ENCODE measurements around the gene NPVF.

The NPVF gene, protein sequence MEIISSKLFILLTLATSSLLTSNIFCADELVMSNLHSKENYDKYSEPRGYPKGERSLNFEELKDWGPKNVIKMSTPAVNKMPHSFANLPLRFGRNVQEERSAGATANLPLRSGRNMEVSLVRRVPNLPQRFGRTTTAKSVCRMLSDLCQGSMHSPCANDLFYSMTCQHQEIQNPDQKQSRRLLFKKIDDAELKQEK

GRCh38 chr7:25228386-25228785 is at the start of gene NPVF:
Gene NPVF (minus strand): TSS chr7:25228486. CDS start chr7:25228439, 47 bp downstream.
- in situ Hi-C loops (cut with HindIII; ENCODE audit: low sequenced_read_pairs), result no loop called here

- in situ Hi-C loops (cut with HindIII; ENCODE audit: low sequenced_read_pairs), result no loop called here
These were observed 44.0 kb upstream of the NPVF start for GRCh38 chr7:25272265-25272664.

- in situ Hi-C loops (cut with HindIII; ENCODE audit: low sequenced_read_pairs), result no loop called here
These were observed 35.1 kb upstream of the NPVF start for GRCh38 chr7:25263337-25263736.

DNA sequence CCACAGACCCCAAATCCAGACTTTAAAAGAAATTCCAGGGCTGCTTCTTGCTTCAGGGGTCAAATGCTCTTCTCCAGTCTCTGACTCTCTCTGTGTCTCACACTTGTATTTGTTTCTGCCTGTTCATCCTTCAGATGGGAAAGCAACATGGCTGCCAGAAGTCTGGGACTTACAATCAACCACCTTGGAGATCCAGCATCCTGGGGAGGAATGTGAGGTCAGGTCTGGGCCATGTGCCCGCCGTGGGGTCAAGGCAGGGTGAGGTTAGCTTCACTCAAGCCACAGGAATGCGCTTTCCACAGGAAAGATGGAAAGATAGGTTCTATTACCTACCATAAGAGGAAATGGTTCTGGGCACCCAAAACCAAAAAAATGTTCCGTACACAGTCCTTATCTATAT is 34.3 kb upstream of the NPVF start:
- in situ Hi-C loops (cut with HindIII; ENCODE audit: low sequenced_read_pairs), result no loop called here

DNA sequence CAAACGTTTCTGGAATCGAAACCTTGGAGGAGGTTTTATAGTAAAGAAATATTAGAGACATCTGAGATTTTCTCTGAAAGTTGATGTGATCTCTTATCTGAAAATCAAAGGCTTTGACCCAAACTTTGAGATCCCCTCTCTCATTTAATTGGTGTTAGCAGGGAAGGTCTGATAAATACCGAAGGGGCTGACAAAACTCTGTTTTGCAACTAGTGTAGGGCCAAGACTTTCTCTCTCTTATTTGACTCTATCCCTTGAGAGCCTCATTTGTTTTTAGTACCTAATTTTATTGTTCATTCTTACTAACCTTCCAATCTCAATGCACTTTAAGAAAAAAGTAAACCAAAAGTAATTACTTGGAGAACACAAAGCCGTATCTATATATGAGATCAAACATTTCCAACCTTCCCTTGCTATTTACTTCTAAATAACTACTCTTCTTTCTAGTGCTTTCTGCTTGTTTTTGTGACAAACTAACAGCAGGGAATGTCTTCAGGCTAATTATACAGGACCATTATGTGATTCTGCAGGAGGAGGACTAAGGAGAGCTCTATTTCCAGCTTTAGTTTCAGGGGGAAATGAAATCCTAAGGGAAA is 33.4 kb upstream of the NPVF start:
- in situ Hi-C loops (cut with HindIII; ENCODE audit: low sequenced_read_pairs), result no loop called here

DNA sequence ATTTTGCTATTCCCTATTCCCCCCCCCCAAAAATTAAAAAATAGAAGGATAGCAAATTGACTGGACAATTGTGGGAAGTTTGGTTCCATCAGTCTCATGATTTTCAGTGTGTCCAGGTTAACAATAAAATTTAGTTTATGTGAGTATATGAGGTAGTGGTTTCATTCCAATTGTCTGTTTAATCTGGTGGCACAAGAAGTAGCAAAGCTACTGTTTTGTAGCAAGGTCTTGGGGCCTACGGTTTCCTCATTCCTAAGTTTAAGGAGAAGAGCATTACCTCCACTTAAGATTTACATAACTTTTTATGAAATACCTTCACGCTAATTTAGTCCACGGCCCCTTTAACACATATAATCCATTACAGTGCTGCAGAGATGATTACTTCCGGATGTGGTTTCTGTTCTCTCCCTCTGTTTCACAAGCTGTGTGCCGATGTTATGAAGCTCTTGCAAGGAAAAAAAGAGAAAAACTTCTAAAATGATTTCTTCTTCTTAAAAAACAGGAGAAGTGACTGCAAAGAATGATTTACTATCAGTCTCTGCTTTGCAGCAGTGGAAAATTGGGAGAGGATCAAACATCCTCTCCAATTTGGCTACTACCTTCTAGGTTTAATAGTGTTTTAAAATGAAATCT is 32.7 kb upstream of the NPVF start:
- in situ Hi-C loops (cut with HindIII; ENCODE audit: low sequenced_read_pairs), result no loop called here

- in situ Hi-C loops (cut with HindIII; ENCODE audit: low sequenced_read_pairs), result no loop called here
These were observed 31.4 kb upstream of the NPVF start for GRCh38 chr7:25259487-25260243.

- in situ Hi-C loops (cut with HindIII; ENCODE audit: low sequenced_read_pairs), result no loop called here
These were observed 28.1 kb upstream of the NPVF start for GRCh38 chr7:25256333-25256819.

DNA sequence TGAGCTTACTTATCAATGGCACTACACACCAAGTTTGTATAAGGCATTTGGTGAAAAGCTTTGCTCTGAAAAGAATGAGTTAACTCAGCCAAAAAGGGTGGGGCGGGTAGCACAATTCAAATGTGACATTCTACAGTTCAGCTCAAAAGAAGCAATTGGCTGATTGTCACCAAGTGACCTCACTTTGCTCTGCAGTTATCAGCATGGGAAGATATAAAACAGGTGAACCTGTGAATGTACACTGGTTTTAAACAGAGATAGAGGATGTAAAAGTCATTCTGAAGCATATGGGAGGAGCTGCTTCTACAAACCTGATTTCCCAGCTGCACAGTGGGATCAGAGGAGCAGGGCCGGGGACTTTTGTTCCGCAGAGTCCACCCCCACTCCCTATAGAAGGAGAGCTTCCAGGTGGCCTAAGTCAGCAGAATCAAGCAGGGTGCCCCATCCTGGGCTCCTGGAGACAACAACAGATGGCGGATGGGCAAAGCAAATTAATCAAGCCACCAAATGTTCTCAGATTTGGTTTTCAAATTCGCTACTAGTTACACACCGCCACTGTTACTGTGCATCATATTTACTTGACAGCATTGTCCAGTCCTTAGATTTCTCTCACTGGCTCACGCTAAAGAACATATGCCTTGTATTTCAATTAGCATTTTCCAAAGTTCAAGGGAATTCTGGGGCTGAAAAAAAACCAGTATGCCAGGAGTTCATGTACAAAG is 27.5 kb upstream of the NPVF start:
- in situ Hi-C loops (cut with HindIII; ENCODE audit: low sequenced_read_pairs), result no loop called here

DNA sequence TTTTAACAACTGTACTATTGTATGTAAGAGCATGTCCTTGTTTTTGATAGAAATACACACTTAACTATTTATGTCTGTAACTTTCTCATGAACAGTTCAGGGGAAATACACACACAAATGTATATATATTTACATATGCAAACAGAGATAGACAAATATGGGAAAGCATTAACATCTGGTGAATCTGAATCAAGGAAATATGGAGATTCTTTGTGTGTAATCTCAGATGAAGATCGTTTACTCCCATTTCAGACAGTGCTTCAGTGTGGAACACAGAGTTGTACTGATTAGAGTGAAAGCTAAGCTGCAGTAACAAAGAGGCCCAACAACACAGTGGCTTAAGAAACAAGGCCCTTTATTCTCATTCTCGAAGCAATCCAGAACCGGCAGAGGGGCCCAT is 26.3 kb upstream of the NPVF start:
- in situ Hi-C loops (cut with HindIII; ENCODE audit: low sequenced_read_pairs), result no loop called here

- in situ Hi-C loops (cut with HindIII; ENCODE audit: low sequenced_read_pairs), result no loop called here
These were observed 25.4 kb upstream of the NPVF start for GRCh38 chr7:25253714-25254113.

DNA sequence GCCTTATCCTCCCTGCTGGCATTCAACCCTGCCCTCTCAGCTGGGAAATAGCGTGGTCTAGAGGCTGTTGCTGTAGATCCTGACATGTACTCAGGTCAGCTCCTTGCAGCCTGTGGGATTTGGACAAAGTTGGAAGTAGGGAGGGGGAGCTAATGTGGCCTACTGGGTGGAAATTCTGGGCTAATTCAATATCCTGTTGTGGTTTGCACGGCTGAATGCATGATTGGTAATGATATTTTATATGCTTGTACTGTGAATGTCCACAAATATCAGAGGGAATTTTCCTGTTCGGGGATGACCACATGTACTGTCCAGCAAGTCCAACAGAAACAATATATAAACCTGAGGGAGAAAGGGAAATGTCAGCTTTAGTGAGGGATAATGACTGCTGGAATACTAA is 22.1 kb upstream of the NPVF start:
- in situ Hi-C loops (cut with HindIII; ENCODE audit: low sequenced_read_pairs), result no loop called here

DNA sequence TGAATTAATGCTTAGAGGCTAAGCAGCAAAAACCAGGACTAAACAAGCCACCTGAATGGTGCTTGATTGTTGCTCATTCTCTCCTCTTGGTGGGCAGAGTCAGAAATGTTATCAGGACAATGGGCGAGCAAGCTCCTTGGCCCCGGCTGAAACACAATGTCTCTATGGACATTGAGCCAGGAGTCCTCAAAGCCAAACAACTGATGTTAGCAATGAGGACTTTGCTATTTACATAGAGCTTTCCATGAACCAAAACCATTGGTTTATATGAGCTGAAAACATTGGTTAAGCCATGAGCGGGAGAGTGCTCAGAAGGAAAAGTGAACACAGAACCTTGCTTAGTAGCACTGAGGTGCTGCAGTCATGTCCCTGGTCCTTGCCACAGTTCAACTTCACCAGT is 21.5 kb upstream of the NPVF start:
- in situ Hi-C loops (cut with HindIII; ENCODE audit: low sequenced_read_pairs), result no loop called here

- in situ Hi-C loops (cut with HindIII; ENCODE audit: low sequenced_read_pairs), result no loop called here
These were observed 18.0 kb upstream of the NPVF start for GRCh38 chr7:25246306-25246705.

GRCh38 chr7:25244254-25245033 is 16.2 kb upstream of the NPVF start:
- in situ Hi-C loops (cut with HindIII; ENCODE audit: low sequenced_read_pairs), result no loop called here

GRCh38 chr7:25242678-25243077 is 14.4 kb upstream of the NPVF start:
- in situ Hi-C loops (cut with HindIII; ENCODE audit: low sequenced_read_pairs), result no loop called here

GRCh38 chr7:25240896-25241295 is 12.6 kb upstream of the NPVF start:
- in situ Hi-C loops (cut with HindIII; ENCODE audit: low sequenced_read_pairs), result no loop called here

- in situ Hi-C loops (cut with HindIII; ENCODE audit: low sequenced_read_pairs), result no loop called here
These were observed 12.1 kb upstream of the NPVF start for GRCh38 chr7:25240340-25240739.

- in situ Hi-C loops (cut with HindIII; ENCODE audit: low sequenced_read_pairs), result no loop called here
These were observed 11.6 kb upstream of the NPVF start for GRCh38 chr7:25239888-25240287.

DNA sequence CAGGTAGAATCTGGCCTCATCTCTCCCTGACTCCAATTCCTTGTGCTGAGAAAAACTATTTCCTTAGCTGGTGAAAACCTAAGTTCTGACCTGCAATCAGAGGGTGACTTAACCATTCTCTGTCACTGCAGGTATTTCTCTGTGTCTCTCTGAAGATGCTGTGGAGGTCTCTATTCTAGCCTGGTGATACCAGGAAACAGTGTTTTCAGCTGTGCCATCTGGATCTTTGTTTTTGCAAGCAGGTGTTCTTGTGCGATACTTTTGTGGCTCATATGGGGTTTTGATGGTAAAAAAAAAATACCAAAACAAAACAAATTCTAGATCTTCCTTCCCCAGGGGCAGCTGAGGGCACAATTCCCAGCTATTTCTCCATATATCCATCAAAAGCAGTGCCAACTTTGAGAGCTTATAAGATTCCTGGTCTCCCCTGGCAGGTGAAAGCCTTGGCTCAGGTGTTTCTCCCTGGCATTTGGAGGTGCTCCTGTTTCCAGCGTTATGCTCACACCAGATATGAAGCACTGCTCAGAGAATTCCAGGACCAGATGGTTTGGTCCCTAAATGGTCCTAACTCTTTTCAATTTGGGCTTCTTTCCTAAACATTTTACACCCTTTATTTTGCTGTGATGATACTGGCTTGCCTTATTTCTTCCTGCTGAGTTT is 9.9 kb upstream of the NPVF start:
- in situ Hi-C loops (cut with HindIII; ENCODE audit: low sequenced_read_pairs), result no loop called here

All from endothelial cell of hepatic sinusoid (primary cell).